Transverse colon (tissue), 4 donors: ENCODE results near the gene DLGAP1. TPM values are rescaled to one million over a fixed set of nuclear protein-coding genes. Genes with fewer than 3 reads are reported as not detected.
A peak's percentile ranks its signal among the peaks of the same experiment; 100 is the strongest.

Experiments used
- DNase-seq: peaks from one replicate; pipeline ENCODE4 v3.0.0-alpha.2; 2019
- H3K27ac ChIP-seq, 4 donors: fragments of 200-600 bp; sonication (generic); 2 replicates each; pipeline ENCODE4 v1.5.1; 2016 to 2018; ENCODE audit warnings: inconsistent platforms in 4 of 4
- H3K27me3 ChIP-seq: fragments of 200-600 bp; sonication (generic); 2 replicates; pipeline ENCODE4 v1.5.1; 2017; ENCODE audit warnings: inconsistent platforms
- H3K36me3 ChIP-seq, 4 donors: fragments of 200-600 bp; sonication (generic); 2 replicates each; pipeline ENCODE4 v1.5.1; 2017 to 2019; ENCODE audit warnings: inconsistent platforms in 4 of 4
- H3K4me1 ChIP-seq, 4 donors: fragments of 200-600 bp; sonication (generic); 2 replicates each; pipeline ENCODE4 v1.5.1; 2017 to 2020; ENCODE audit warnings: inconsistent platforms in 4 of 4
- H3K4me3 ChIP-seq, 4 donors: fragments of 200-600 bp; sonication (generic); 1 replicate in 1 of 4; 2 replicates in 3 of 4; pipeline versions ENCODE4 v1.5.1 to v1.6.1; 2017 to 2019; ENCODE audit warnings: inconsistent platforms in 4 of 4
- H3K9me3 ChIP-seq, 2 donors: fragments of 200-600 bp; sonication (generic); 2 replicates each; pipeline ENCODE4 v1.5.1; 2017 to 2019; ENCODE audit warnings: inconsistent platforms in 2 of 2
- EP300 ChIP-seq: sonication (generic); formaldehyde crosslinking; IDR thresholded peaks from one replicate; pipeline ENCODE4 v1.6.1; 2017; ENCODE audit warnings: antibody characterized with exemption, low read depth
- POLR2A ChIP-seq: fragments of 450-650 bp; IDR thresholded peaks from one replicate; pipeline ENCODE4 v1.6.1; 2016; ENCODE audit warnings: antibody characterized with exemption, mild to moderate bottlenecking, moderate library complexity
- POLR2AphosphoS5 ChIP-seq, 3 donors: sonication (generic); formaldehyde crosslinking; IDR thresholded peaks; one replicate each; pipeline ENCODE4 v1.6.1; 2016; ENCODE audit warnings: antibody characterized with exemption in 3 of 3
- WGBS, 2 donors: methylation state at CpG; one replicate each; pipeline ENCODE4 v1.1.5; 2018; ENCODE audit warnings: low coverage in 1 of 2; 5-methylcytosine and 5-hydroxymethylcytosine counted together
- in situ Hi-C, 4 donors: fragments of 200-750 bp; cut with MboI; loops; one replicate each; pipeline versions ENCODE4 v1.15.0 to v1.15.1; 2017; ENCODE audit warnings: low sequenced_read_pairs in 3 of 4, low pct_ligation_motif_present in 1 of 4, low pct_unique_long_range_greater_than_20kb in 1 of 4
- intact Hi-C: fragments of 100-400 bp; cut with DNase I; formaldehyde crosslinking; loops from one replicate; pipeline ENCODE4 v1.15.1; 2023; ENCODE audit warnings: low total_unique reads
- total RNA-seq, 4 donors: library from RNA; depleted of rRNA; stranded (reverse); fragments of >200 nt; gene quantifications; one replicate each; pipeline ENCODE4 v1.1.0, GENCODE V29; 2016
- TF ChIP-seq, protein P1 (sequence below), 5 experiments: fragments of 200-600 bp in 3 of 5; fragments of 450-650 bp in 2 of 5; sonication (generic) in 3 of 5; IDR thresholded peaks; 1 replicate in 2 of 5; 2 replicates in 3 of 5; pipeline ENCODE4 v1.5.1; 2016 to 2017; ENCODE audit warnings: antibody characterized with exemption in 5 of 5, inconsistent platforms in 3 of 5, mild to moderate bottlenecking in 2 of 5, moderate library complexity in 1 of 5

The DLGAP1 gene
- total RNA-seq, 4 donors from 2014 or later = 2.7 to 7.2 (median 3.3) TPM

DNA sequence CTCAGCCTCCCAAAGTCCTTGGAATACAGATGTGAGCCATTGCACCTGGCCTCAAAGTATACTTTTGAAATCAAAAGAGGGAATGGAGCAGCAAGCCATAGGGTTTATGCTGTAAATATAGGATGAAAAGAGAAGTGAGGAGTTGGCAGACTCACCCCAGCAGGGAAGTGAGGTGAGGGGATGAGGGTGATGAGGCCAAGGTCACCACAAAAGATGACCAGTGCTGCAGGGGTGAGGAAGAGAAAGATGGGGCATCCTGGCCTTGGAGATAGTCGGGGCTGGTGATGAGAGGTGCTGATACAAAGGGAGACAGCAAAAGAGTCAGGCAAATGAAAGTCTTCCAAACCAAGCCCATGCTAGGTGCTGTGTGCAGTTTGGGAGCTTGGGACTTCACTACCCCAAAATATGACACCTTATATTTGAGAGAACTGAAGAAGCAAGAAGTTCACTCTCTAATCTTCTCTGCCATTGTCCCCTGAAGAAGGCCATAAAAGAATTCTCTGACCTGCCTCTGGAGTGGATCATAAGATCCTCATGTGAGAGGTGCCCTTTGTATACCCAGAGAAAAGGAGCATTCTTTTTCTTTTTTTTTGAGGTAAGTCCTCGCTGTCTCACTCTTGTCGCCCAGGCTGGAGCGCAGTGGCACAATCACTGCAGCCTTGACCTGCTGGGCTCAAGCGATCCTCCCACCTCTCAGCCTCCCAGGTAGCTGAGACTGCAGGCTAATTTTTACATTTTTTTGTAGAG lies 974.1 kb downstream of the DLGAP1 start:
- in situ Hi-C loops = no loop called here
- Histone ChIP-seq H3K27me3 (no peaks in the 10 kb centered on the region), H3K36me3 (no peaks in the 10 kb centered on the region), H3K4me3 (no peak overlapping the region), H3K9me3 (no peaks in the 10 kb centered on the region), H3K4me1 (peaks cover 0 to 9% (median 6%) of the 10 kb centered on the region in 4 donors), H3K27ac (no peak overlapping the region)
- DNase-seq = no peak
- 89% methylated on average over 5 of the region's 5 CpGs; no CpG with 5 or more reads in 1 of the 2 donors for WGBS, 2 donors
- intact Hi-C loops = no loop called here
- no peak for TF ChIP-seq POLR2AphosphoS5 (IDR thresholded peaks at IDR 0.05)
- TF ChIP-seq POLR2A = no peak
- TF ChIP-seq, protein P1, sequence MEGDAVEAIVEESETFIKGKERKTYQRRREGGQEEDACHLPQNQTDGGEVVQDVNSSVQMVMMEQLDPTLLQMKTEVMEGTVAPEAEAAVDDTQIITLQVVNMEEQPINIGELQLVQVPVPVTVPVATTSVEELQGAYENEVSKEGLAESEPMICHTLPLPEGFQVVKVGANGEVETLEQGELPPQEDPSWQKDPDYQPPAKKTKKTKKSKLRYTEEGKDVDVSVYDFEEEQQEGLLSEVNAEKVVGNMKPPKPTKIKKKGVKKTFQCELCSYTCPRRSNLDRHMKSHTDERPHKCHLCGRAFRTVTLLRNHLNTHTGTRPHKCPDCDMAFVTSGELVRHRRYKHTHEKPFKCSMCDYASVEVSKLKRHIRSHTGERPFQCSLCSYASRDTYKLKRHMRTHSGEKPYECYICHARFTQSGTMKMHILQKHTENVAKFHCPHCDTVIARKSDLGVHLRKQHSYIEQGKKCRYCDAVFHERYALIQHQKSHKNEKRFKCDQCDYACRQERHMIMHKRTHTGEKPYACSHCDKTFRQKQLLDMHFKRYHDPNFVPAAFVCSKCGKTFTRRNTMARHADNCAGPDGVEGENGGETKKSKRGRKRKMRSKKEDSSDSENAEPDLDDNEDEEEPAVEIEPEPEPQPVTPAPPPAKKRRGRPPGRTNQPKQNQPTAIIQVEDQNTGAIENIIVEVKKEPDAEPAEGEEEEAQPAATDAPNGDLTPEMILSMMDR (IDR thresholded peaks at IDR 0.05) = no peak
- no peak for TF ChIP-seq EP300

DNA sequence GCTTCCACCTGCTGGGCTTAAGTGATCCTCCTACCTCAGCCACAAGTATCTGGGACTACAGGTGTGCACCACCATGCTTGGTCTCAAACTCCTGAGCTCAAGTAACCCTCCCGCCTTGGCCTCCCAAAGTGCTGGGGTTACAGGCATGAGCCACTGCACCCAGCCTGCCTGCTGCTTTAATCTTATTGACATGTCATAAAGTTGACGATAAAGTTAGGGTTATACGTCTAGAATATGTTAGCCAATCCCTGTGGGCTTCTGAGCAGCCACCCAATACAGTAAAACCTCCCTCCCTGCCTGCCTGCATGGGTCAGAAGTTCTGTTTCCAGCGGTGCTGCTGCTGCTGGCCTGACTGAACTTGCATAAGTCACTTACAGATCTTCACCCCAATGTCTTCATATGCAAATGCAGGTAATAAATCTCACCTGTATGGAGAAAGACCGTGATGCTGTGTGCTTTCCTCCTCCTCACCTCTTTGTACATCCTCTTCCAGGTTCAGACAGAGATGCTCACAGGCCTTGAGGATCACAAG lies 975.1 kb downstream of the DLGAP1 start:
- intact Hi-C loops (no loop called here), in situ Hi-C loops (no loop called here)
- no peak overlapping the region for H3K27ac ChIP-seq
- WGBS, 2 donors = 54 to 55% methylated on average over 5 of the region's 5 CpGs
- TF ChIP-seq EP300 (no peak), POLR2AphosphoS5 (IDR thresholded peaks at IDR 0.05) (no peak), POLR2A (no peak)
- TF ChIP-seq, protein P1 (IDR thresholded peaks at IDR 0.05) = no peak
- H3K9me3 ChIP-seq = no peaks in the 10 kb centered on the region
- no peaks in the 10 kb centered on the region for H3K27me3 ChIP-seq
- peak; percentile 24 for DNase-seq
- peaks cover 0 to 9% (median 6%) of the 10 kb centered on the region in 4 donors for H3K4me1 ChIP-seq
- H3K4me3 ChIP-seq = no peak overlapping the region
- H3K36me3 ChIP-seq = no peaks in the 10 kb centered on the region

DNA sequence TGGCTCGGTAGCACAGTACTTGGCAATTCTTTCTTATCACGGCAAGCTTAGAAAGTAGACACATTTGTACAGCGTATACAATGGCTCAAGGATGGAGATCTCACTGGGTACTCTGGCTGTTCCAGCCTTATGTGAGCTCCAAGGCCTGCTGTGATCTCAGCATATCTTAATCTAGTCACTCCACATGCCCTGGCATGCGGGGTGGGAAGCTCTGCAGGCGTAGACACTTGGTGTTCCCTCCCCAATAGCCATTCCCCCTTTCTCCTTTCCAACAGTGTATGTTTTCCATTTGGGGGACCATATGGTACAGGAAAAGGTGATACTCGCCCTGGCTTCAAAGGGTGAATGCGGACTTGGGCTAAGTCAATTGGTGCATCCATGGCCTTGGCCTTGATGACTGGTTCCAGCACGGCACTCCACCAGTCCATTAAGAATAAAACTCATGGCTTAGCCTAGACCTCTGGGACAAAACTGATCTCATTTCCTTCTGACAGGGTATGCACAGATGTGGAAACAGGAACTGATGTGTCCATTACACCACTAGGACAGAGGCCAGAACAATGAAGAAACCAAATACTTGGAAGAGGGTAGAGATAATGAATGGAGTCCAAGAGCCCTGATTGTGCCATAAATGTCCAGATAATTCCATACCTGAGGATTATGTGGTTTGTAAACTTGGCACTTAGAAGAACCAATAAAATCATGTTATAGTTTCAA lies 976.7 kb downstream of the DLGAP1 start:
- Histone ChIP-seq H3K27ac (no peak overlapping the region), H3K27me3 (no peaks in the 10 kb centered on the region), H3K36me3 (no peaks in the 10 kb centered on the region), H3K9me3 (no peaks in the 10 kb centered on the region), H3K4me1 (peaks cover 0 to 9% (median 6%) of the 10 kb centered on the region in 4 donors), H3K4me3 (no peak overlapping the region)
- 87 to 92% methylated on average over 3 to 8 of the region's 8 CpGs for WGBS, 2 donors
- in situ Hi-C loops = no loop called here
- TF ChIP-seq EP300 (no peak), POLR2A (no peak), POLR2AphosphoS5 (IDR thresholded peaks at IDR 0.05) (no peak)
- TF ChIP-seq, protein P1 (IDR thresholded peaks at IDR 0.05) = no peak
- no peak for DNase-seq
- intact Hi-C loops = no loop called here
